HUDEP-2 (cell line): Measurements from ENCODE around the gene INF2.

Experiments
- DNase-seq, 76 experiments: peaks; one replicate each; lab custom pipeline; 2025; ENCODE audit not compliant: unreplicated experiment in 76 of 76; lab: John Stamatoyannopoulos, UW

INF2 gene

GRCh38 chr14:104687601-104688504 is 1.6 kb upstream of the INF2 start:
- DNase-seq: peak in 70 of 76 experiments; percentile 24 to 82 (median 60)

- peak in 51 of 76 experiments; percentile 8 to 78 (median 39) for DNase-seq
These were observed 811 bp upstream of the INF2 start for GRCh38 chr14:104688505-104689108.

GRCh38 chr14:104689881-104690711 is 678 bp downstream of the INF2 start:
- no peak for DNase-seq

- no peak for DNase-seq
These were observed 1.5 kb downstream of the INF2 start for GRCh38 chr14:104690861-104691455.

DNA sequence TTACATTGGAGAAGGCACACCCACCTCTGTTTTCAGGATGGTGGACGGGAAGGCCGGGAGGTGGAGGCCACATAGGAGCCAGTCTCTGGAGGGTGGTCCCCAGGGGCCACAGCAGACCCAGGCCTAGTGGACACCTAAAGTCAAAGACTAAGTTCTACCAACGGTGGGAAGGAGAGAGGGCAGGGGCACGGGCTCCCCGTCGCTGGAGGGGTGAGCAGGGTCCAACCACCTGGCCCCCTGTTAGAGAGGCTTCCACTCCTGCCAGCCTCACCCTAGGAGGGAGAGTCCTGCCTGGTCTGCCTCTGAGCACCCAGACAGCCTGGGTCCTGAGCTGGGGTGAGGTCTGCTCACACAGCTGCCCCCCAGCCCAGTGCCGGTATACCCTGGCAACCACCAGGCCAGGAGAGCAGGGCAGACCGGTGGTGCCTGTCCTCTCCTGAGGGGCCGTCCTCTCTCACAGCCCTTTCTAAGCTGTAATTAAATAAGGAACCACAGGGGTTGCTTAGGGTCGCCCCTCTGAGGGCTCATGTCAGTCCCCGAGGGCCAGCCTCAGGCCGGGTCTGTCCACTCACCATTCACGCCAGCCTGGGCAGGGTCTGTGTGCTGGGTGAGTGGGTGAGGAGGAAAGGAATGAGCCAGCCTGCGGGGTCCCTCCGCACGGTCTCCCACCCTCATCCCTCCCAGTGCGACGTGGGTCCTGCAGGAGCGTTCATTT is 2.3 kb downstream of the INF2 start:
- no peak for DNase-seq

DNA sequence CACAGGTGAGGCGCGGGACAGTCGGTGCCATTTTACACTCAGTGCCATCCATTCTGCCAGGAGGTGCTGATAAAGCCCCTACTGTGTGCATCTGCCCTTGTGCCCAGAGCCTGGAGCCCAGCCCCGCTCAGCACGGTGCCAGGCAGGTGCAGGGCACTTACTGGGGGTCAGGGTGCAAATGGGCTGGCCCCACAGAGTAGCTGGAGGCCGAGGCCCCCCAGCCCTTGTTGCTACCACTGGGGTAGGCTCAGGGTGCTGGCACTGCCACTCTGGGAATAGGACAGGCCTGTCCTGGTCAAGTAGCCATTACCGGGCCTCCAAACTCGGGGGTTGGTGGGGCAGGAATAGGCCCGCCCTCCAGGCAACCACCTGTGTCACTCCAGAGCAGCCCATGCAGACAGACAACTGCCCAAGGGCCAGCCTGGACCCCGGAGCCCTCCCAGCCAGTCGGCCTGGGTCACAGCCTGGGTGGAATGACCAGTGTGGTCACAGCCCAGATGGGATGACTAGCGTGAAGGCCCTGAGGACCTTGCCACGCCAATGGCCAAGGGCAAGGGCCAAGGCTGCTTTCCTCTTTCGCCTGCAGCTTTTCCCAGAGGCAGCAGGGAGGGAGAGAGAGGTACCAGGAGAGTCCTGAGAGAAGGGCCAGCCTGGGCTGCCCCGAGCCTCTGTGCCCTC is 3.0 kb downstream of the INF2 start:
- DNase-seq: no peak

DNA sequence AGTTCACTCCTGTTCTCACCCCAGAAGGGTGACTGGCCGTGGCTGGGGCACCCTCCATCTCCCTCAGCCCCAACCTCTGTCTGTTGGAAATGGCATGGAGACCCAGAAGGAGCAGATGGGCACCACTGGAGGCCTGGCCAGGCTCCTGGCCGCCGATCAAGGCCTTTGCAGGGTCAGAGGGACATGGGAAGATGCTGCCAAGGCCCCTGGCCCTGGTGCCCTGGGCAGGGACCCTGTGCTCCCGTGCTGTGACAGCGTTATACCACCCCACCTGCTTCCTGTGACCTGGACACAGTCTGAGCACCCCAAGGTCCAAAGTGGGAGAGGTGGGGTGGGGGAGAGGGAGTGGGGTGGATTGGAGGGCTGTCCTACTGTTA is 3.5 kb downstream of the INF2 start:
- no peak for DNase-seq

DNA sequence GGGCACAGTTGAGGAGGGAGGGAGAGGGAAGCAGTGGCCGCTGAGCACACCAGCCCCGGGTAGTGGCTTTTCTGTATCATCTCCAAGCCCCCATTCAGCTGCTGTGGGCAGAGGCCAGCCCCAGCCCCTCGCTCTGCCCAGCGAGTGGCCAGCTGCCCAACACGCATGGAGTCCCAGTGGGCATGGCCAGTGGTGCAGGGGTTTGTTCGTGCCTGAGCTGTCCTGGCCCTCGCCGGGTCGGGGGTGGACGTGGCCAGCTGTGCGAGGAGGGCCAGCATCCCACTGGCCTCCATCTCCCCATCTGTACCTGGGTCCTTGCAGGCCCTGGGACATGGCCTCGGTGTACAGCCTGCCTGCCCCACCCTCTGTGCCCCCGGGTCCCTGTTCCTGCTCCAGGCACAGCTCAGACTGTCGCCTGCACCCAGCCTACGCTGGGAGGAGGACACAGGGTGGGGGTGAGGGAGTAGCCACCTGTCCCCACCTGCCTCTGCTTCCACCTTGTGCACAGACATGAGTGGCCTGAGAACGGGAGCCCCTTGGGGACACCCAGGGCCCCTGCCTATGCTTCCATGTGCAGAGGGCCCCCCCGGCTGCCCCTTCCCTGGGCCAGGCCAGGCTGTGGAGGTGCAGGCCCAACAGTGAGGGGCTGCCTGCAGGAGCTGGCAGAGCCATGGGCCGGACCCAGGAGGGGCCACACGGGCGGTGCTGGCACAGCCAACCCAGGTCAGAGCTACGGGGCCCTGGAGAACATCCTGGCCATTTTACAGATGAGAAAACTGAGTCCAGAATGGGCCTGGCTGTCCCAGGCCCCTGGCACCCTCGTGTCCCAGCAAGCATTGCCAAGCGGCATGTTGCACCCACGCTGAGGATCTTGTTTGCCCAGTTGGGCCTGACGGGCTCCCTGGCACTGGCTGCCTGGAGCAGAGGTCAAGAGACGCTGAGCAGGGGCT is 4.3 kb downstream of the INF2 start:
- no peak for DNase-seq

GRCh38 chr14:104694475-104694950 is 5.1 kb downstream of the INF2 start:
- DNase-seq: no peak

DNA sequence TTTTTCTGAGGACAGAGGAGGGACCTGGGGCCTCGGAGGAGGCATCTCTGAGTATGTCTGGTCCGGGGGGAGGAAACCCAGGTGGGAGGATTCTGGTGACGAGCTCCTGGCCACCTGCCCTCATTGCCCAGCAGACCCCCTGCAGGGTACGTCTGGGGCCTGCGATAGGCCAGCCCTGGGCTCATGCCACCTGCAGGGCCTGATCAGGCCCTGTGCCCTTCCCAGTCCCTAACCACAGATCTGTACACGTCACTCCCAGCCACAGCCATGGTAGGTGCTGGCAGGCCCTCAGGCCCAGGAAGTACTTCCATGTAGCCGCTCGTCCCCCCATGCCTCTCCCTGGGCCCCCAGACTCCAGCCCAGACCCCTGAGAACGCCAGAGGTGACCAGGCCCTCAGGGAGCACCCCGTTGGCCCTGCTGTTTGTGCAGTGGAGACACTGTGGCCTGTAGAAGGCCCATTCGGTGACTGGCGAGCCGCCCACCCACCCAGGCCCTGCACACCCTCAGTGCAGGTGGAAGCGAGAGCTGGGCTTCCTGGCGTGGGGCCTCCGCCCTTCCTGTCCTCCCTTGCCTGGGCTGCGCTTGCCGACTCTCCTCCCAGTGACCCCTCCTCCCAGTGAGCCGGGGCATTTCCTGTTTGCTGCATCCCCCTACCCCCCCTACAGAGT is 5.7 kb downstream of the INF2 start:
- peak in 73 of 76 experiments; percentile 31 to 94 (median 73) for DNase-seq

GRCh38 chr14:104695660-104696000 is 6.2 kb downstream of the INF2 start:
- DNase-seq: no peak

GRCh38 chr14:104696671-104697316 is 7.4 kb downstream of the INF2 start:
- peak in 3 of 76 experiments; percentile 11 to 18 (median 12) for DNase-seq

DNA sequence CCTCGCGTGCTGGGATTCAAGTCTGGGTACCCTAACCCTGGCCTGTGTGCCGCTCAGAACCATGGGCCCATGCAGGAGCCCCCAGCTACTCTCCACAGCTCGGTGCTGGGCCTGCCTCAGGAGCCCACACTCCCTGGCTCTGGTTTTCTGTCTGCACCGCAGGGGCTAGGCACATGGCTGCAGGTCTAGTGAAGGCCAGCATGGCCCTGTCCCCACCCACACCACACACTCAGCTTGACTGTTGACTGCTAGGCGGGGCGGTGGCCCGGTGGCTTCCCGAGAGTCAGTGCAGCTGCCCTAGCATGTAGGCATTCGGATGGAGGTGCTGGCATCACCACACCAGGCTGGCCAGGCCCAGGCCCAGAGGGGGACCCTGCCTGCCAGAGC is 7.9 kb downstream of the INF2 start:
- peak in 13 of 76 experiments; percentile 11 to 54 (median 22) for DNase-seq

DNA sequence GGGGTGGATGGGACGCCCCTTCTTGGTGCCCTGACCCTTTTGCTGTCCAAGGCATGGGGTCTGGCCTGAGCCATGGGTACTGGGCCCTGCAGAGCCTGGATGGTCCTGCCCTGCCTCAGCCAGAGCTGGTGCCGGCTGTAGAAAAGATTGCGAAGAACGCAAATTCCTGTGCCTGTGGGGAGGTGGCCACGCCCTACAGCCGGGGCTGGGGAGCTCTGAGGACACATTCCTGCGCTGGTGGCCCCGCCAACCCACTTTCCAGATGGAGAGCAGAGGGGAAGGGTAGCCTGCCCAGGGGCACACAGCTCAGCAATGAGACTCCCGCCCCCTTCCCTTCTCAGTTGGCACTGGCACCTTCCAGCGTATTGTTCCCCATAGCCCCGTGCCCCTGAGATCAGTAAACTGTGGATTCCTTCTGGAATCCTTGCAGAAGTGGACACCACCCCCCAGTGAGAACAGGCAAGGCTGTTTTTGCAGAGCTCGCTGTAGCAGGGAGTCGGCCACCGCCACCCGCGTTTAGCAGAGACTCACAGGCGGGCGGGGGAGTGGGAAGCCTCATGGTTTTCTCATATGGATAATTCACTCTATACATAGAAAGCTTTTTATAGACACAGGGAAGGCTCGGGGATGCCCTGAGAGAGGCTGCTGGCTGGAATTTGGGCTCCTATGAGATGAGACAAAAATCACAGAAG is 8.6 kb downstream of the INF2 start:
- peak in 3 of 76 experiments; percentile 11 to 32 (median 16) for DNase-seq

GRCh38 chr14:104698688-104699425 is 9.4 kb downstream of the INF2 start:
- DNase-seq: no peak

GRCh38 chr14:104699426-104699748 is 10.0 kb downstream of the INF2 start:
- DNase-seq: no peak
